ENCODE results near the gene XRN2. TPM values are rescaled to one million over a fixed set of nuclear protein-coding genes. Genes with fewer than 3 reads are reported as not detected.

XRN2 gene
- total RNA-seq, 1 experiment from 2014 or later = 77.7 TPM

- ATAC-seq (no peak), DNase-seq (ENCODE audit: low read depth, low spot score) (no peak)
- TF ChIP-seq CTCF (IDR thresholded peaks at IDR 0.05) (no peak), TCF7L2 (IDR thresholded peaks at IDR 0.05; ENCODE audit: low read depth, low read length) (no peak), REST (IDR thresholded peaks at IDR 0.05; ENCODE audit: insufficient read depth in 1 of 2, low read depth in 2 of 2, low read length in 1 of 2) (no peak), SIN3A (IDR thresholded peaks at IDR 0.05; ENCODE audit: borderline replicate concordance, insufficient read depth, low read depth, low read length) (no peak), POLR2AphosphoS5 (IDR thresholded peaks at IDR 0.05; ENCODE audit: low read depth, low read length) (no peak)
- BruUV-seq (replicated peaks) = no TSS peak
- ChIA-PET POLR2A (no interaction called here), CTCF (no interaction called here)
- Histone ChIP-seq H3K27me3 (ENCODE audit: control insufficient read depth, insufficient read depth, low read length) (peaks cover 18% of the 10 kb centered on the region), H3K9me3 (ENCODE audit: control insufficient read depth, insufficient read depth, low read depth, low read length) (no peaks in the 10 kb centered on the region), H3K4me1 (ENCODE audit: control insufficient read depth, insufficient read depth, low read length) (no peaks in the 10 kb centered on the region), H3K36me3 (ENCODE audit: control insufficient read depth, insufficient read depth, low read length) (no peaks in the 10 kb centered on the region), H3K4me3 (ENCODE audit: low read depth in 2 of 2, low read length in 2 of 2) (no peak overlapping the region), H3K27ac (ENCODE audit: low read length) (no peak overlapping the region)
- in situ Hi-C loops (cut with HindIII; ENCODE audit: low pct_unique_long_range_greater_than_20kb, low sequenced_read_pairs) (no loop called here), intact Hi-C loops (cut with micrococcal nuclease; ENCODE audit: unreplicated experiment) (no loop called here)
Observed at GRCh38 chr20:21398109-21399004, 95.2 kb downstream of the XRN2 start.

GRCh38 chr20:21399005-21399475 is 95.9 kb downstream of the XRN2 start:
- ATAC-seq = no peak
- Histone ChIP-seq H3K36me3 (ENCODE audit: control insufficient read depth, insufficient read depth, low read length) (no peaks in the 10 kb centered on the region), H3K4me1 (ENCODE audit: control insufficient read depth, insufficient read depth, low read length) (no peaks in the 10 kb centered on the region), H3K27ac (ENCODE audit: low read length) (no peak overlapping the region), H3K27me3 (ENCODE audit: control insufficient read depth, insufficient read depth, low read length) (peaks cover 18% of the 10 kb centered on the region), H3K9me3 (ENCODE audit: control insufficient read depth, insufficient read depth, low read depth, low read length) (no peaks in the 10 kb centered on the region), H3K4me3 (ENCODE audit: low read depth in 2 of 2, low read length in 2 of 2) (no peak overlapping the region)
- POLR2A ChIA-PET = no interaction called here
- CTCF ChIA-PET = no interaction called here
- in situ Hi-C loops (cut with HindIII; ENCODE audit: low pct_unique_long_range_greater_than_20kb, low sequenced_read_pairs) (no loop called here), intact Hi-C loops (cut with micrococcal nuclease; ENCODE audit: unreplicated experiment) (no loop called here)
- DNase-seq (ENCODE audit: low read depth, low spot score) = no peak
- no TSS peak for BruUV-seq (replicated peaks)
- TF ChIP-seq SIN3A (IDR thresholded peaks at IDR 0.05; ENCODE audit: borderline replicate concordance, insufficient read depth, low read depth, low read length) (no peak), REST (IDR thresholded peaks at IDR 0.05; ENCODE audit: insufficient read depth in 1 of 2, low read depth in 2 of 2, low read length in 1 of 2) (no peak), TCF7L2 (IDR thresholded peaks at IDR 0.05; ENCODE audit: low read depth, low read length) (no peak), CTCF (IDR thresholded peaks at IDR 0.05) (no peak), POLR2AphosphoS5 (IDR thresholded peaks at IDR 0.05; ENCODE audit: low read depth, low read length) (no peak)
